Heart left ventricle (tissue), 16 donors: ENCODE measurements around the gene HTRA1. TPM values are rescaled to one million over a fixed set of nuclear protein-coding genes. Genes with fewer than 3 reads are reported as not detected.
A peak's percentile ranks its signal among the peaks of the same experiment; 100 is the strongest.

Experiments used
- ATAC-seq, 4 donors: fragments of 200-7000 bp; cut with Tn5 transposase; one replicate each; pipeline ENCODE4 v1.9.1; 2020 to 2022; ENCODE audit warnings: moderate library complexity in 4 of 4, mild to moderate bottlenecking in 3 of 4, moderate number of reproducible peaks in 1 of 4
- DNase-seq, 5 donors: peaks; one replicate each; pipeline ENCODE4 v3.0.0-alpha.2; 2020
- H3K27ac ChIP-seq, 12 donors: fragments of 200-600 bp; sonication (generic) in 4 of 12; one replicate each; pipeline versions ENCODE4 v1.5.0 to v1.8.0; 2016 to 2022; ENCODE audit warnings: mild to moderate bottlenecking in 2 of 12
- H3K27me3 ChIP-seq, 9 donors: fragments of 200-600 bp; sonication (generic) in 2 of 9; one replicate each; pipeline versions ENCODE4 v1.5.1 to v1.8.0; 2016 to 2022; ENCODE audit warnings: mild to moderate bottlenecking in 3 of 9
- H3K36me3 ChIP-seq, 9 donors: fragments of 200-600 bp; sonication (generic) in 2 of 9; one replicate each; pipeline versions ENCODE4 v1.5.0 to v1.8.0; 2018 to 2022; ENCODE audit warnings: mild to moderate bottlenecking in 2 of 9
- H3K4me1 ChIP-seq, 12 donors: fragments of 200-600 bp; sonication (generic) in 4 of 12; one replicate each; pipeline versions ENCODE4 v1.5.0 to v1.8.0; 2016 to 2022; ENCODE audit warnings: mild to moderate bottlenecking in 3 of 12
- H3K4me3 ChIP-seq, 12 donors: fragments of 200-600 bp; sonication (generic) in 4 of 12; one replicate each; pipeline versions ENCODE4 v1.5.0 to v1.8.0; 2017 to 2022; ENCODE audit warnings: mild to moderate bottlenecking in 9 of 12, moderate library complexity in 4 of 12
- H3K9me3 ChIP-seq, 12 donors: fragments of 200-600 bp; sonication (generic) in 4 of 12; one replicate each; pipeline versions ENCODE4 v1.5.0 to v1.8.0; 2016 to 2022; ENCODE audit warnings: mild to moderate bottlenecking in 1 of 12
- CTCF ChIP-seq, 12 donors: fragments of 200-600 bp; sonication (generic) in 4 of 12; IDR thresholded peaks; one replicate each; pipeline versions ENCODE4 v1.5.0 to v1.8.0; 2018 to 2022; ENCODE audit warnings: antibody characterized with exemption in 12 of 12, mild to moderate bottlenecking in 5 of 12
- POLR2A ChIP-seq, 2 donors: fragments of 450-650 bp; IDR thresholded peaks; one replicate each; pipeline ENCODE4 v1.6.1; 2017; ENCODE audit warnings: antibody characterized with exemption in 2 of 2, mild to moderate bottlenecking in 2 of 2, moderate library complexity in 2 of 2
- WGBS, 4 donors: extraction: QIAGEN DNeasy Blood & Tissue Kit in 2 of 4; methylation state at CpG; one replicate each; pipeline versions ENCODE4 v1.1.5 to v1.1.7; 2013 to 2018; 5-methylcytosine and 5-hydroxymethylcytosine counted together
- intact Hi-C, 10 donors: fragments of 100-400 bp; cut with DNase I; formaldehyde crosslinking; loops; one replicate each; pipeline versions ENCODE4 v1.11.1 to v1.14.2; 2022
- polyA plus RNA-seq, 2 donors: library from polyadenylated mRNA; stranded (reverse); fragments of 200-250 nt; gene quantifications; one replicate each; pipeline ENCODE4 v1.2.3, GENCODE V29; 2013
- total RNA-seq, 9 donors: library from RNA; depleted of rRNA in 2 of 9; stranded (reverse); fragments of >200 nt in 2 of 9; fragmentation: NEBNext Ultra II Directional in 3 of 9; extraction: Animal tissue kit (Norgen Biotek cat#: 25700) in 3 of 9; gene quantifications; one replicate each; pipeline versions ENCODE4 v1.1.0 to v1.2.4, GENCODE V29; 2016 to 2023
- donor health status: ischemic (EF 13 %, LVEDD 7.1; RV severe dilation, severe dysfunction).
- donor health status: healthy with polysubstance abuse.
- donor health status: DM: no; HTN: yes; CAD: no.
- donor health status: DM: no; HTN: no; CAD: no.
- donor health status: ischemic (EF 25% LVEDD 6.9; RV normal size, moderate dysfunction).
- donor health status: ischemic (EF 25% LVEDD 5.7; RV mildly dilated, moderate dysfunction).
- donor health status: healthy.
- donor health status: DM: yes; HTN: yes; CAD: no.
- donor health status: ischemic (EF 35%, LVEDD 5.7; RV mildly dilated, moderate dysfunction).
- donor health status: nonischemic (EF 11% LVEDD 7.7; RV severe dilation, severe dysfunction).
- donor health status: DM: yes; HTN: yes; CAD: no.
- donor health status: PGD.
- donor health status: ischemic (EF 29% LVEDD 5.4; RV normal size, mild dysfunction).
- donor health status: nonischemic (EF 23%, LVEDD 6.1; RV moderate dilation, normal function).

Gene HTRA1
- total and polyA plus RNA-seq, 11 donors, result 30.5 to 153 (median 54.5) TPM

GRCh38 chr10:122521011-122521410 is 59.7 kb downstream of the HTRA1 start:
- Histone ChIP-seq H3K36me3 (peaks cover 0 to 5% (median 0%) of the 10 kb centered on the region in 9 donors), H3K4me3 (no peak overlapping the region), H3K27me3 (no peaks in the 10 kb centered on the region), H3K4me1 (peaks cover 0 to 10% (median 1%) of the 10 kb centered on the region in 12 donors), H3K9me3 (peaks cover 0 to 6% (median 0%) of the 10 kb centered on the region in 12 donors), H3K27ac (no peak overlapping the region)
- intact Hi-C loops, result loop anchor here in 1 of 10 donors (5.0 kb wide), 1 partner anchor 46 kb away; no protein-coding TSS in a partner anchor
- no peak for TF ChIP-seq CTCF (IDR thresholded peaks at IDR 0.05)
- TF ChIP-seq POLR2A (IDR thresholded peaks at IDR 0.05), result no peak
- DNase-seq, result no peak
- ATAC-seq, result no peak
- 64 to 75% (median 67%) methylated on average over 3 of the region's 3 CpGs for WGBS, 4 donors

DNA sequence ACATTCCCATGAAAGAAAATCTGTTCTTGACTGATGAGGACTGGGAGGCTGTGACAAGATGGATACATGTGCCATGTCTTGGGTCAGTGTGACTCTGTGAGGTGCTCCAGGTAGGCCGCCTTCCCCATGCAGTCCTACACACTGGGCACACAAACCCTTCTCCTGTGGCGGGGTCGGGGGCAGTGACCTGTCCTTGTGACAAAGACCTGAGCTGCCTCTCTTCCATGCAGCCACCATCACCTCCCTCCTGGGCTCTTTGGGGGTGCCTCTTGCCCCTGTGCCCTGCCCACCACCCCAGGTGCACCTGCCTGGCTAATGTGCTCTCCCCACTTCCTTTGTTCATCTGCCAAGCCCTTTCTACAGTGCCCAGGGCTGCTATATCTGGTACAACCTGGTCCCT is 63.5 kb downstream of the HTRA1 start:
- ATAC-seq (no peak), DNase-seq (no peak)
- Histone ChIP-seq H3K4me3 (no peak overlapping the region), H3K4me1 (peaks cover 0 to 10% (median 1%) of the 10 kb centered on the region in 12 donors), H3K36me3 (no peaks in the 10 kb centered on the region), H3K27ac (no peak overlapping the region), H3K27me3 (no peaks in the 10 kb centered on the region), H3K9me3 (peaks cover 0 to 6% (median 0%) of the 10 kb centered on the region in 12 donors)
- intact Hi-C loops, result loop anchor here in 2 of 10 donors (5.0 kb wide), 1 partner anchor 42 kb away; no protein-coding TSS in a partner anchor
- no peak for TF ChIP-seq CTCF (IDR thresholded peaks at IDR 0.05)
- whole genome bisulfite sequencing, 4 donors, result 93 to 97% (median 97%) methylated on average over 3 of the region's 3 CpGs

DNA sequence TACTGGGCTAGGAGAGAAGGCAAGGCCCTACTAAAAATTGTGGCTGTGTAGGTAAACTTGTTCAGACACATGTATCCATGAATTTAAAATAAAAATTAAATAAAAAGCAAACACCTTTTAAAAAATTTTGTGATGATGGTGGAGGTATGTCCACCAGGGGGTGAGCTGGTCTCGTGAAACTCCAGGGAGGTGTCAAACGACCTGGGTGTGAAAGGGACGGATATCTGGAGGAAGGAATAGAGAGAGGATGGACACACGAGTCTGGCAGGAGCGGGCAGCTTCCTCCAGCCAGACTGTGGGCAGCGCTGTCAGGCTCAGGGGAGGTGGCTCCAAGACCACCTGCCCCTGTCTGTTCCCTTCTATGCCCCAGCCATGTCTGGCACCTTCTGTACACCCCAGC is 64.4 kb downstream of the HTRA1 start:
- 39 to 56% (median 46%) methylated on average over 6 of the region's 6 CpGs for WGBS, 4 donors
- intact Hi-C loops, result loop anchor here in 2 of 10 donors (2.0 to 5.0 kb wide), 2 partner anchors 39 to 42 kb away; no protein-coding TSS in a partner anchor
- peak in 5 of 12 donors; percentile 12 to 43 (median 35) for TF ChIP-seq CTCF (IDR thresholded peaks at IDR 0.05)
- TF ChIP-seq POLR2A (IDR thresholded peaks at IDR 0.05), result no peak

GRCh38 chr10:122526892-122527291 is 65.5 kb downstream of the HTRA1 start:
- Histone ChIP-seq H3K27me3 (no peaks in the 10 kb centered on the region), H3K9me3 (peaks cover 0 to 6% (median 0%) of the 10 kb centered on the region in 12 donors), H3K36me3 (no peaks in the 10 kb centered on the region), H3K4me1 (peaks cover 0 to 16% (median 4%) of the 10 kb centered on the region in 12 donors), H3K27ac (no peak overlapping the region), H3K4me3 (no peak overlapping the region)
- ATAC-seq (no peak), DNase-seq (no peak)
- 88 to 94% (median 91%) methylated on average over 5 of the region's 5 CpGs for WGBS, 4 donors
- no peak for TF ChIP-seq POLR2A (IDR thresholded peaks at IDR 0.05)
- TF ChIP-seq CTCF (IDR thresholded peaks at IDR 0.05), result no peak
- intact Hi-C loops, result loop anchor here in 2 of 10 donors (2.0 to 5.0 kb wide), 2 partner anchors 38 to 40 kb away; no protein-coding TSS in a partner anchor

More for the DNA sequence above, 64.4 kb downstream of the HTRA1 start:
- DNase-seq (no peak), ATAC-seq (no peak)
- Histone ChIP-seq H3K4me3 (no peak overlapping the region), H3K27ac (no peak overlapping the region), H3K9me3 (peaks cover 0 to 6% (median 0%) of the 10 kb centered on the region in 12 donors), H3K4me1 (peaks cover 0 to 16% (median 4%) of the 10 kb centered on the region in 12 donors), H3K27me3 (no peaks in the 10 kb centered on the region), H3K36me3 (no peaks in the 10 kb centered on the region)
